ENCODE data around the gene HEATR5A.

Gene HEATR5A

DNA sequence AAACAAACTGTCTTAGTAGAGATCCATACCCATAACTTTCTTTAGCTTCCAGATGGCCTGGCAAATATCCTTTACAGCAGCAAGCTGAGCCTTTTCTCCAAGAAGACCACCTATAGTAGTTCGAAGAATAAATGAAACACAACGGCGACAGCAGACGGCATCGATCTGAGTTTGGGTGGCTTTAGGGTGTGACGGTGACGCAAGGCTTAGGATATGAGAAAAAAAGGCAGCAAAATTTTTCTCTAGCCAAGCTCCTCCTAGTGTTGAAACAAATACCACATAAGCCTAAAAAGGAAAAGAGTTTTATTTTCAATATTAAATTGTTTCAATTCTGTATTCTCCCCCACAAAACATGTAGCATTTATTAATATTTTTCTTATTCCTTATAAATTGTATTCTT, 33.3 kb downstream of the HEATR5A start:
- TF ChIP-seq GATA2 (IDR thresholded peaks at IDR 0.05; ENCODE audit: low read depth, low read length) = no peak
- no peak for TF ChIP-seq GATA3 (IDR thresholded peaks at IDR 0.05; ENCODE audit: low read depth, low read length)

DNA sequence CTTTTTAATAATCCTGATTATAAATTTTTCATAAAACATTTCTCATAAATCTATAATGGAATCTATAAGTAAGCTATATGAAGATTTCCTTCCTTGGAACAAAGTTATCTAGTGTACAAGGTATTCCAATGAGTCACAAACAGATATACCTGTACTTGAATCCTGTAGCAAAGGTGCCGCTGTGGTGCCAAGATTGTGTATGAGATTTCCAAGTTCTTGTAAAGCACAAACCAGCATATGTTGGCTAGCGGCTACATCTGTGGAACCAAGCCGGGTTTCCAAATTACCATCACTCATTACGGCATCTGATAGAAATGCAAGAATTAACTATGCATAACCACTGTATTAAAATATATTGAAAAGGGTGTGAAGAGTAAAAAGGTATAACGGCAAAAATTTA, 34.1 kb downstream of the HEATR5A start:
- no peak for TF ChIP-seq GATA3 (IDR thresholded peaks at IDR 0.05; ENCODE audit: low read depth, low read length)
- TF ChIP-seq GATA2 (IDR thresholded peaks at IDR 0.05; ENCODE audit: low read depth, low read length) = no peak

DNA sequence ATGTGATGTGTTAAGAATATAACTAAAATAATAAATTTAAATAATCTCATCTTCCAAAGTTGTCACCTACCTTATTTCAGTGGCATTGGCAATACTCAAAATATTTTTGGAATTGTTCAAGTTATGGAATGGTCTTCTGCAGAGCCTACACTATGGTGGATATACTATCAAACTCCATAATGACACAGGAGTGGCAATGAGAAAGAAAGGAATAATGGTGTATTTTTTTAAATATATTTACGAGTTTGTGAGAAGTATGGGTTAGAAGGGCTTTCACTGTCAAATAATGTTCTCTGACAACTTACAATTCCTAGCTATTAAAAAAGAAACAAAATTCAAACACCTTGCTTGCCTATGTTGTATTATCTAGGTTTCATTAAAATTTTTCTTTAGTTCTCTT, 38.1 kb downstream of the HEATR5A start:
- TF ChIP-seq GATA3 (IDR thresholded peaks at IDR 0.05; ENCODE audit: low read depth, low read length) (no peak), GATA2 (IDR thresholded peaks at IDR 0.05; ENCODE audit: low read depth, low read length) (no peak)

DNA sequence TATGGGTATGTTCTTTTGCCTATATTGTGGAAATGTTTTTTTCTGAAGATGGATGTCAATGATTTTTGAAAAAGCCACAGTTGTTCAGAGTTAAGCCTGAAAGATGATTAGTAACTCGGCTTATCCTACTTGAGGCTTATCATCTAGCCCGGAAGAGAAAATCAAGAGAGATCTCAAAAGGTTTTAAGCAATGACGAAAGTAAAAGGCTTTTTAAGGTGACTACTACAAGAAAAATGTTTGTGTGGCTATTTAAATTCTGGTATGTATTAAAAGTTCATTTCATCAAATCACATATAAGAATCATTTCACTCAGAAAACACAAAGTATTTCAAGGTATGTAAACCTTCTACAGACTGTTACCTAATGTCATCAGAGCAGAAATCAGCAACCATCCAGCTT, 40.2 kb downstream of the HEATR5A start:
- TF ChIP-seq GATA2 (IDR thresholded peaks at IDR 0.05; ENCODE audit: low read depth, low read length) = no peak
- no peak for TF ChIP-seq GATA3 (IDR thresholded peaks at IDR 0.05; ENCODE audit: low read depth, low read length)

DNA sequence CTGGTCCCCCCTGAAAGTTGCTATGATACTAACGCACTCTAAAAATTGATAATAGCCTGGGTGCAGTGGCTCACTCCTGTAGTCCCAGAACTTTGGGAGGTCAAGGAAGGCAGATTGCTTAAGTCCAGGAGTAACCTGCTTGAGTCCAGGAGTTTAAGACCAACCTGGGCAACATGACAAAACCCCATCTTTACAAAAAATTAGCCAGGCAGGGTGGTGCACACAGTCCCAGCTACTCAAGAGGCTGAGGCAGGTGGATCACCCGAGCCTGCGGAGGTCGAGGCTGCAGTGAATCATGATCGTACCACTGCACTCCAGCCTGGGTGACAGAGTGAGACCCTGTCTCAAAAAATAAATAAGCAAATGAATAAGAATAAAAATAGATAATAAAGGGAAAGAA, 42.9 kb downstream of the HEATR5A start:
- no peak for TF ChIP-seq GATA2 (IDR thresholded peaks at IDR 0.05; ENCODE audit: low read depth, low read length)
- no peak for TF ChIP-seq GATA3 (IDR thresholded peaks at IDR 0.05; ENCODE audit: low read depth, low read length)

DNA sequence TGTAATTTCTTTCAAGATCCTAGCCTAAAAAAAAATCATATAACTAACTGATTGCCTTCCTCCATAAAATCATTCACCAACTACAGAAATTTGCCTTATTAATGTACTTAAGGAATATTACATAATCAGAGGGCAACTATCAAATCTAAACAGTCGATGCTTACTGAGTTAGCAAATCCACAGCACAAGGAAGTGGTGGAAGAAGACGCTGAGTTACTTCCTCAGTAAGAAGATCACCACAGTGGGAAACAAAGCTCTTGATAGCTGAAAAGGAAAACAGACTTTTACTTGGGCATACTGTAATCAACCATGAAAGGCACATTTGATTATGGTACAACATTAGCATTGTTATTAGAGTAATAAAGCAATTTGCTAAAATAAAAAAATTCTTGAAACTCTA, 48.7 kb downstream of the HEATR5A start:
- TF ChIP-seq GATA2 (IDR thresholded peaks at IDR 0.05; ENCODE audit: low read depth, low read length) = no peak
- no peak for TF ChIP-seq GATA3 (IDR thresholded peaks at IDR 0.05; ENCODE audit: low read depth, low read length)

DNA sequence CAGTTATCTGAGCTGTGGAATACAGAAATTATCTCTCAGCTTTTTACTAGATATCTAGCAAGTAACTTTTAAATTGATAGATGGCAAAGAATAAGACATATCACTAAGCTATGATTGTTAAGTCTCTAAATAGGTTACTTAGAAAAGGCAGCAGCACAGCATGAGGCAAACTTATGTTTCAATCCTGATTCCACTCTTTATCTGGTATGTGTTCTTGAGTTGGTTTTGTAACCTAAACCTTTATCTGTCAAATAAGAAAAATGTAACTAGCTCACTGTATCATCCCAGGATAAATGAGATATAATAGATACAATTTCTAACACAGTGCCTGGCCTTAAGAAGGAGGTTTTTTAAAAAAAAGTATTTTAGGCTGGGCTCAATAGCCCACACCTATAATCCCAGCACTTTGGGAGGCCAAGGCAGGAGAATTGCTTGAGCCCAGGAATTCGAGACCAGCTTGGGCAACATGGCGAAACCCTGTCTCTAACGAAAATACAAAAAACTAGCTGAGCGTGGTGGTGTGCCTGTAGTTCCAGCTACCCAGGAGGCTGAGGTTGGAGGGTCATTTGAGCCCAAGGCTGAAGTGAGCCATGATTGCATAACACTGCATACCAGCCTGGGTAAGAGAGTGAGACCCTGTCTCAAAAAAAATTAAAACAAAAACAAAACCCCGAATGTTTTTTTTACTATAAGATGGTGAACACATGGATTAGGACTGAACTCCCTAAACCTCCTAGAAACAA, 56.8 kb downstream of the HEATR5A start:
- TF ChIP-seq GATA3 (IDR thresholded peaks at IDR 0.05; ENCODE audit: low read depth, low read length) = no peak
- TF ChIP-seq GATA2 (IDR thresholded peaks at IDR 0.05; ENCODE audit: low read depth, low read length) = no peak

DNA sequence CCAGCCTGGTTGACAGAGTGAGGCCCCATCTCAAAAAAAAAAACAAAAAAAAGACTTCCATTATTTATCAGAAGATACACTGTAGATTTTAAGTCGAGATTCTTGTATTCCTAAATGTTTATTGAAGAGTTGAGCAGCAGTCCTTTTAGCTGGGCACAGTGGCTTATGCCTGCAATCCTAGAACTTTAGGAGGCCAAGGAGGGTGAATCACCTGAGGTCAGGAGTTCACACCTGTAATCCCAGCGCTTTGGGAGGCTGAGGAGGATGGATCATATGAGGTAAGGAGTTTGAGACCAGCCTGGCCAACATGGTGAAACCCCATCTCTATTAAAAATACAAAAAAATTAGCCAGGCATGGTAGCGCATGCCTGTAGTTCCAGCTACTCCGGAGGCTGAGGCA, 57.6 kb downstream of the HEATR5A start:
- TF ChIP-seq GATA3 (IDR thresholded peaks at IDR 0.05; ENCODE audit: low read depth, low read length) (no peak), GATA2 (IDR thresholded peaks at IDR 0.05; ENCODE audit: low read depth, low read length) (no peak)

DNA sequence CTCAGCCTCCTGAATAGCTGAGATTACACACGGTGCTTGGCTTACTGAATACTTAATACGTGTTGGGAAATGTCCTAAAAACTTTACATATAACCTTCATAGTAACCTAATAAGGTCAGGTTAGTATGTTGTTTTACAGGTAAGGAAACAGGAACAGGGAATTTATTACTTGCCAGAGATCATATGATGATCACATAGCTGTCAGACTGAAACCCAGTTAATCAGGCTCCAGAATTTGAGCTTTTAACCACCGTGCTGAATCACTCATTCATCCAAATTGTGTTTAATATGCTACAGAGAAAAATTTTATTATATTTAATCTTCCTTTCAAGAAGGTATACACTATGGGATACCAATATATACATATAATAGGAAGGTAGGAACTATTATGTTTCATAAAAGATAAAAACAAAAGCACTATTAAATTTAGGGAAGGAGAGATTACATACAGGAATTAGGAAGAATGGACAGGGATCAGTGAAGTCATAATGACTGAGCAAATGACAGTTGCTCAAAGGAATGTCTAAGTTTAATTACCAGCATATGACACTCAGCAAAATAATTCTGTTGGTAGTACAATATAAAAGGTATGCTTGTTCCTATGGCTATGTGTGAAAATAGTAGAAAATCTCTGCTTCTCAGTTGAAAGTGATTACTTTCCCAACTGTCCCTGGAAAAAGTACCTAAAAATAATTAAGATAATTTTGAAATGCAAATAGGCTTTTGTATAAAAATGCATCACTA, 59.3 kb downstream of the HEATR5A start:
- TF ChIP-seq GATA2 (IDR thresholded peaks at IDR 0.05; ENCODE audit: low read depth, low read length) (no peak), GATA3 (IDR thresholded peaks at IDR 0.05; ENCODE audit: low read depth, low read length) (no peak)

DNA sequence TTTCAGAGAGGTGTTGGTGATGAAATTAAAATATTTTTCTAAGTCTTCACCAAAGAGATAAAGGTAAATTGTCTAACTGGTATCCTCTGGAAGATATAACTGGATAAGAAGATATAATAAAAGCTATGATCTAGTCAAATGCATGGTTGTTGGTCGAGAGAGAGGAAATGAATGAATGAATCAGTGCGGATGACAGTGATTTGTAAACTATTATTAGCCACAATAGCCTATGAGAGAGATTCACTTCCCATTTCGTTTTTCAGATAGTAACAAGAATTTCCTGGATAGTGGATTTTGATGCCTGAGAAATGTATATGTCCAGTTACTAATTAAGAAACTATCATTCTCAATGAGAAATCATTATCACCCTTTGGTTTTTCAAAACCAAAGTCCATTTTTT, 63.1 kb downstream of the HEATR5A start:
- no peak for TF ChIP-seq GATA3 (IDR thresholded peaks at IDR 0.05; ENCODE audit: low read depth, low read length)
- no peak for TF ChIP-seq GATA2 (IDR thresholded peaks at IDR 0.05; ENCODE audit: low read depth, low read length)

DNA sequence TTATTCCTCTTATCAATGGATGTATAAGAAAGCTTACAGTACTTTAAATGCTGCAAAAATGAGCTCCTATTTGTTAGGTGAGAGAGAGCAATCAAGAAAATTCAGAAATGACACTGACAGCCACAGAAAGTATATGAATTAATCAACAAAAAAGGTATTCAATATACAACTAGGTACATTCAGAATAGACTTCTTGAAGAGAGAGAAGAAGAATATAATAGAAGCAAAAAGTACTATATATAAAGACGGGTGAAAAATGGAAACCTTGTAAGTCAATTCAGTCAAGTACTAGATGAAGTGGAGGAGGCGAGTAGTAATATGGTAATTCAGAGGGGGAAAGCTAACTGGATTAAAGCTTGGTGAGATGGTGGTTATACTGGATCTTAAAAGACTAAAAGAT, 74.3 kb downstream of the HEATR5A start:
- no peak for TF ChIP-seq GATA3 (IDR thresholded peaks at IDR 0.05; ENCODE audit: low read depth, low read length)
- no peak for TF ChIP-seq GATA2 (IDR thresholded peaks at IDR 0.05; ENCODE audit: low read depth, low read length)

DNA sequence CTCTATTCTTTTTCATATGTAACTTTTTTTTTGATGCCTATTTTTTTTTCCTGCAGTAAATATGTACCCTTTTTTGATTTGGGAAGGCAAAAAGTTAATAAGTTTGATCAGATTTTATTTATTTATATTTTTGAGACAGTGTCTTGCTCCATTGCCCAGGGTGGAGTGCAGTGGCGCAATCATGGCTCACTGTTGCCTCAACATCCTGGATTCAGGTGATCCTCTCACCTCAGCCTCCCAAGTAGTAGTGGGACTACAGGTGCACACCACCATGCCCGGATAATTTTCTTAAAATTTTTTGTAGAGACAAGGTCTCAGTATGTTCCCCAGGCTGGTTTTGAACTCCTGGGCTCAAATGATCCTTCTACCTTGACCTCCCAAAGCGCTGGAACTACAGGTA, 79.1 kb downstream of the HEATR5A start:
- TF ChIP-seq GATA3 (IDR thresholded peaks at IDR 0.05; ENCODE audit: low read depth, low read length) (no peak), GATA2 (IDR thresholded peaks at IDR 0.05; ENCODE audit: low read depth, low read length) (no peak)

DNA sequence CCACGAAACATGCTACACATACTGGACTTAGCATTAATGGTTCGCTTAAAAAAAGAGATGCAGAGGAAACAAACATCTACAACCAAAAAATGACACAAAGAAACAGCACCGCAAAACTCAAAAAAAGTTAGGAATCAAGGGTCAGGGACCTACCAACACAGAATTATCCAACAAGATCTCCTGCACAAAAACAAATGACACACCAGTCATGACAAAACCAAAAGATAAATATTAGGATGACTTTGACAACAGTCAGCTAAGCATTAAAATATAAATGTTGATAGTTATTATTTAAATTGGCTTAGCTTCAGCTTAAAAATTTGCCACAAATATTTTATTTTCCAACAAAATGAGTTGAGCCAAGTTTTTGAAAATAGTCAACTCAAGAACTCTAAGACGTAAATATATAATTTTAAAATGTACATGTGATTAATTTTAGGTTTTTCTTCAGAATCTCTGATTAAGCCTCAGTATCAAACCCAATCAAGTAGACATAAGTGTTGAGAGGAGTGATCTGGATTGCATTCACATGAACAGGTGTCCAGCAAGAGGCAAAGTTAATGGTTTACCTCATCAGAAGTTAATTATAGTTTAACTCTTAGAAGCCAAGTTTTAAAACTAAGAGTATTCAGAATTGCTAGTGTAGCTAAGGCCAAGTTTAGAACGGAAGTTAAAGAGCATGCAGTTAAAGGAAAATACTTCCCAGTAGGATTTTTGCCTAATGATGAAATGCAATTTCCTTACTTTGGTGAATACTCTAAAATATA, 79.9 kb downstream of the HEATR5A start:
- TF ChIP-seq GATA2 (IDR thresholded peaks at IDR 0.05; ENCODE audit: low read depth, low read length) (no peak), GATA3 (IDR thresholded peaks at IDR 0.05; ENCODE audit: low read depth, low read length) (no peak)

DNA sequence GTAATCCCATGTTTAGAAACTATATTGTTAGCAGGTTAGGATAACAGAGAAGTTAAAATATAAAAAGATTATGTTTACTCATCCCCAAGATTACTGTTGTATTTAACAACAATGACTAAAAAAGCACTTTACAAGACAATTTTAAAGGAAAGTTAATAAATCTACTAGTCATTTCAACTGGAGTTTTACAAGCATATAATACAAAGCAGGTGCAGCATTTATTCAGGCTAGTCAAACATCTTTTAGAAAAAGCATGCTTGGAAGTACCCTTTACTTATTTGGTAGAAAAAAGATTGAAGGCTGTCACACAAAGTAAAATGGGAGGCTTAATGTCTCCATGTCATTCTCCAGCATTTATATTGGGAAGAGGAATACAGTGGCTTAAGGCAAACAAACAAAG, 80.6 kb downstream of the HEATR5A start:
- no peak for TF ChIP-seq GATA3 (IDR thresholded peaks at IDR 0.05; ENCODE audit: low read depth, low read length)
- no peak for TF ChIP-seq GATA2 (IDR thresholded peaks at IDR 0.05; ENCODE audit: low read depth, low read length)

Data from SH-SY5Y (cell line).